ENCODE results near the gene RNF2.

RNF2 gene

GRCh38 chr1:185017338-185017737 is 28.0 kb upstream of the RNF2 start:
- no peak for DNase-seq (ENCODE audit: low read depth)
- TF ChIP-seq CTCF (IDR thresholded peaks at IDR 0.05; ENCODE audit: control insufficient read depth, extremely low read depth, insufficient read depth) = no peak
- no peak overlapping the region for H3K4me3 ChIP-seq (ENCODE audit: low read depth, low read length)

GRCh38 chr1:185017966-185018365 is 27.4 kb upstream of the RNF2 start:
- no peak for DNase-seq (ENCODE audit: low read depth)
- no peak overlapping the region for H3K4me3 ChIP-seq (ENCODE audit: low read depth, low read length)
- no peak for TF ChIP-seq CTCF (IDR thresholded peaks at IDR 0.05; ENCODE audit: control insufficient read depth, extremely low read depth, insufficient read depth)

GRCh38 chr1:185027252-185027882 is 18.0 kb upstream of the RNF2 start:
- no peak for TF ChIP-seq CTCF (IDR thresholded peaks at IDR 0.05; ENCODE audit: control insufficient read depth, extremely low read depth, insufficient read depth)
- H3K4me3 ChIP-seq (ENCODE audit: low read depth, low read length) = no peak overlapping the region
- DNase-seq (ENCODE audit: low read depth) = no peak

- TF ChIP-seq CTCF (IDR thresholded peaks at IDR 0.05; ENCODE audit: control insufficient read depth, extremely low read depth, insufficient read depth) = no peak
- DNase-seq (ENCODE audit: low read depth) = no peak
- no peak overlapping the region for H3K4me3 ChIP-seq (ENCODE audit: low read depth, low read length)
Observed at GRCh38 chr1:185033686-185034085, 11.7 kb upstream of the RNF2 start.

- H3K4me3 ChIP-seq (ENCODE audit: low read depth, low read length) = no peak overlapping the region
- DNase-seq (ENCODE audit: low read depth) = no peak
- TF ChIP-seq CTCF (IDR thresholded peaks at IDR 0.05; ENCODE audit: control insufficient read depth, extremely low read depth, insufficient read depth) = no peak
Observed at GRCh38 chr1:185035258-185035657, 10.1 kb upstream of the RNF2 start.

- TF ChIP-seq CTCF (IDR thresholded peaks at IDR 0.05; ENCODE audit: control insufficient read depth, extremely low read depth, insufficient read depth) = no peak
- no peak overlapping the region for H3K4me3 ChIP-seq (ENCODE audit: low read depth, low read length)
- DNase-seq (ENCODE audit: low read depth) = no peak
Observed at GRCh38 chr1:185038813-185039376, 6.5 kb upstream of the RNF2 start.
